Measurements from ENCODE around the gene PREX1. TPM values are rescaled to one million over a fixed set of nuclear protein-coding genes. Genes with fewer than 3 reads are reported as not detected.

The PREX1 gene
- total and polyA plus RNA-seq, 2 donors from 2014 or later, result 8.5 to 38.2 TPM

DNA sequence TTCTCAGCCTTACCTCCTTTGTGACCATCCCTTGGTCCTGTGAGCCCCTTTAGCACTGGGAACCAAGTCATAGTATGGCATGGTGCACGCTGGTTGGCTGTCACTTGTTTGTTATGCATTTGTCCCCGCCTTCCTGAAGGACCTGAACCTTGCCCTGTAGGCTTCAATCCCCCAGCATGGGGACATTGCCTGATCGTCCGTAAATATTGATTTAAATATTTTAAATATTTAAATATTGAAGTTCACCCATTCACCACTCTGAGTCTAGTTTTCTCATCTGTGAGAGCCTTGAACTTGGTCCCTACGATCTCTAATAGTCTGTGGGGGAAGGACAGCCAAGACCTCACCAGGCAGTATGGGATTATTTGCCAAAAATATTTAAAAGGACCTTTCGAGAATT lies 23.8 kb upstream of the PREX1 start:
- H3K27me3 ChIP-seq (ENCODE audit: control insufficient read depth, insufficient read depth, low read length), result no peaks in the 10 kb centered on the region
- no peak overlapping the region for H3K4me3 ChIP-seq (ENCODE audit: low read length in 3 of 3)
- DNase-seq (no peak), FAIRE-seq (no peak)
- no peaks in the 10 kb centered on the region for H3K36me3 ChIP-seq (ENCODE audit: control insufficient read depth in 2 of 3, insufficient read depth in 3 of 3, low read length in 3 of 3)
- H3K27ac ChIP-seq (ENCODE audit: low read depth in 2 of 2, low read length in 2 of 2), result no peak overlapping the region
- H3K9me3 ChIP-seq (ENCODE audit: control insufficient read depth in 2 of 3, insufficient read depth in 1 of 3, low read length in 3 of 3), result no peaks in the 10 kb centered on the region
- TF ChIP-seq, protein P1, sequence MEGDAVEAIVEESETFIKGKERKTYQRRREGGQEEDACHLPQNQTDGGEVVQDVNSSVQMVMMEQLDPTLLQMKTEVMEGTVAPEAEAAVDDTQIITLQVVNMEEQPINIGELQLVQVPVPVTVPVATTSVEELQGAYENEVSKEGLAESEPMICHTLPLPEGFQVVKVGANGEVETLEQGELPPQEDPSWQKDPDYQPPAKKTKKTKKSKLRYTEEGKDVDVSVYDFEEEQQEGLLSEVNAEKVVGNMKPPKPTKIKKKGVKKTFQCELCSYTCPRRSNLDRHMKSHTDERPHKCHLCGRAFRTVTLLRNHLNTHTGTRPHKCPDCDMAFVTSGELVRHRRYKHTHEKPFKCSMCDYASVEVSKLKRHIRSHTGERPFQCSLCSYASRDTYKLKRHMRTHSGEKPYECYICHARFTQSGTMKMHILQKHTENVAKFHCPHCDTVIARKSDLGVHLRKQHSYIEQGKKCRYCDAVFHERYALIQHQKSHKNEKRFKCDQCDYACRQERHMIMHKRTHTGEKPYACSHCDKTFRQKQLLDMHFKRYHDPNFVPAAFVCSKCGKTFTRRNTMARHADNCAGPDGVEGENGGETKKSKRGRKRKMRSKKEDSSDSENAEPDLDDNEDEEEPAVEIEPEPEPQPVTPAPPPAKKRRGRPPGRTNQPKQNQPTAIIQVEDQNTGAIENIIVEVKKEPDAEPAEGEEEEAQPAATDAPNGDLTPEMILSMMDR (IDR thresholded peaks at IDR 0.05; ENCODE audit: borderline replicate concordance, extremely low read depth, insufficient read depth), result no peak
- no peak overlapping the region for H3K9ac ChIP-seq (ENCODE audit: low read length in 3 of 3)
- intact Hi-C loops (cut with DNase I), result no loop called here
- no peaks in the 10 kb centered on the region for H3K4me1 ChIP-seq (ENCODE audit: control insufficient read depth in 2 of 3, insufficient read depth in 2 of 3, low read depth in 1 of 3, low read length in 3 of 3)

- TF ChIP-seq, protein P1 (IDR thresholded peaks at IDR 0.05; ENCODE audit: borderline replicate concordance, extremely low read depth, insufficient read depth), result no peak
- intact Hi-C loops (cut with DNase I), result no loop called here
- Histone ChIP-seq H3K9me3 (ENCODE audit: control insufficient read depth in 2 of 3, insufficient read depth in 1 of 3, low read length in 3 of 3) (no peaks in the 10 kb centered on the region), H3K9ac (ENCODE audit: low read length in 3 of 3) (no peak overlapping the region), H3K4me1 (ENCODE audit: control insufficient read depth in 2 of 3, insufficient read depth in 2 of 3, low read depth in 1 of 3, low read length in 3 of 3) (no peaks in the 10 kb centered on the region), H3K27me3 (ENCODE audit: control insufficient read depth, insufficient read depth, low read length) (no peaks in the 10 kb centered on the region), H3K4me3 (ENCODE audit: low read length in 3 of 3) (no peak overlapping the region), H3K27ac (ENCODE audit: low read depth in 2 of 2, low read length in 2 of 2) (no peak overlapping the region), H3K36me3 (ENCODE audit: control insufficient read depth in 2 of 3, insufficient read depth in 3 of 3, low read length in 3 of 3) (no peaks in the 10 kb centered on the region)
- FAIRE-seq, result no peak
- no peak for DNase-seq
Measured at GRCh38 chr20:48850977-48851299, 23.1 kb upstream of the PREX1 start.

DNA sequence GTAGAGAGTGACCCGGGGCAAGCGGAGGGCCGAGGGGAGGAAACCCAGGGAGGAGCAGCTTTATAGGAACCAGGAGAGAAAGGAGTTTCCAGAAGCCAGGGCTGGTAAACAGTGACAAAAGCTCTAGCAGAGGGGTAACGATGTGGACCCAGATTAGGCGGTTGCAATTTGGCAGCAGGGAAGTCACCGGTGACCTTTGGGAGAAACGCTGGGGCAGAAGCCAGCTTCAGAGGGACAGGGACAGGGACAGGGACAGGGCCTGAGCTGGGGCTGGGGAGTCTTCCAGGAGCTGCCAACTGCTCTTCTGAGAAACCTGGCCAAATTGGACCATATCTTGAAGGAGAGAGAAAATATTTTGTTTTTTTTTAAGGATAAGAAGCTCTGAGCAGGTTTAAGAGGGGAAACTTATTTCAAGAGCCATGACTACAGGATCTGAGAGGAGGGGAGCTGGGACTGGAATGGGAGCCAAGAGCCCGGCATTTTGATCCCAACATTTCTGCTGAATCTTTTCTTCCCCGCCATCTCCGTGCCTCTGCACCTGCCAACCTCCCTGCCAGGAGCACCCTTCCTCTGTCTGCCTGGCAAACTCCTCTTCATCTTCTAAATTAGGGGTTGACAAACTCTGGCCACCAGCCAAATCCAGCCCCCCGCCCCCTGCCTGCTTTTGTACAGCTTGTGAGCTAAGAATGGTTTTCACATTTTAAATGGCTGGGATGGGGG lies 22.6 kb upstream of the PREX1 start:
- FAIRE-seq, result no peak
- no peaks in the 10 kb centered on the region for H3K27me3 ChIP-seq (ENCODE audit: control insufficient read depth, insufficient read depth, low read length)
- H3K4me3 ChIP-seq (ENCODE audit: low read length in 3 of 3), result no peak overlapping the region
- intact Hi-C loops (cut with DNase I), result no loop called here
- H3K4me1 ChIP-seq (ENCODE audit: control insufficient read depth in 2 of 3, insufficient read depth in 2 of 3, low read depth in 1 of 3, low read length in 3 of 3), result no peaks in the 10 kb centered on the region
- H3K9me3 ChIP-seq (ENCODE audit: control insufficient read depth in 2 of 3, insufficient read depth in 1 of 3, low read length in 3 of 3), result no peaks in the 10 kb centered on the region
- no peak overlapping the region for H3K27ac ChIP-seq (ENCODE audit: low read depth in 2 of 2, low read length in 2 of 2)
- H3K9ac ChIP-seq (ENCODE audit: low read length in 3 of 3), result no peak overlapping the region
- no peaks in the 10 kb centered on the region for H3K36me3 ChIP-seq (ENCODE audit: control insufficient read depth in 2 of 3, insufficient read depth in 3 of 3, low read length in 3 of 3)
- TF ChIP-seq, protein P1 (IDR thresholded peaks at IDR 0.05; ENCODE audit: borderline replicate concordance, extremely low read depth, insufficient read depth), result no peak
- DNase-seq, result no peak

DNA sequence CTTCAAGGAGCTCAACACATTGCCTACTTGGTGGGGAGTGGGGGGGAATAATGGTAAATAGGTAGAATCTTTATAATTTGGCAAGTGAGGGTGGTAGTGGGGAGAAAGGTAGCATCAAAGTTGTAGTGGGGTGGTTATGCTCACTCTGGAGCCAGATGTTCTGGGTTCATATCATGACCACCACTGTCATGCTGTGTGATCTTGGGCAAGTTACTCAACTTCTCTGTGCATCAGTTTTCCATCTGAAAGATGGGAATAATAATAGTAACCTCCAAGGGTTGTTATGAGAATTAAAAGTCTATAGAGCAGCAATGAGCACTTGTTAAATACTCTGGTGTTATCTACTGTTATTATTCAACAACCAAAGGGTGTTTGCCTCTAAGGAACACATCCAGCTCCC lies 22.0 kb upstream of the PREX1 start:
- Histone ChIP-seq H3K4me3 (ENCODE audit: low read length in 3 of 3) (no peak overlapping the region), H3K9me3 (ENCODE audit: control insufficient read depth in 2 of 3, insufficient read depth in 1 of 3, low read length in 3 of 3) (no peaks in the 10 kb centered on the region), H3K9ac (ENCODE audit: low read length in 3 of 3) (no peak overlapping the region), H3K27ac (ENCODE audit: low read depth in 2 of 2, low read length in 2 of 2) (no peak overlapping the region), H3K36me3 (ENCODE audit: control insufficient read depth in 2 of 3, insufficient read depth in 3 of 3, low read length in 3 of 3) (no peaks in the 10 kb centered on the region), H3K4me1 (ENCODE audit: control insufficient read depth in 2 of 3, insufficient read depth in 2 of 3, low read depth in 1 of 3, low read length in 3 of 3) (no peaks in the 10 kb centered on the region), H3K27me3 (ENCODE audit: control insufficient read depth, insufficient read depth, low read length) (no peaks in the 10 kb centered on the region)
- DNase-seq (no peak), FAIRE-seq (no peak)
- TF ChIP-seq, protein P1 (IDR thresholded peaks at IDR 0.05; ENCODE audit: borderline replicate concordance, extremely low read depth, insufficient read depth), result no peak
- intact Hi-C loops (cut with DNase I), result no loop called here

All from kidney (tissue), 14 donors.